ENCODE results near the gene HAVCR2. TPM values are rescaled to one million over a fixed set of nuclear protein-coding genes. Genes with fewer than 3 reads are reported as not detected.

Gene HAVCR2
- total RNA-seq, 2 experiments from 2014 or later: 12.6 to 15.9 TPM

DNA sequence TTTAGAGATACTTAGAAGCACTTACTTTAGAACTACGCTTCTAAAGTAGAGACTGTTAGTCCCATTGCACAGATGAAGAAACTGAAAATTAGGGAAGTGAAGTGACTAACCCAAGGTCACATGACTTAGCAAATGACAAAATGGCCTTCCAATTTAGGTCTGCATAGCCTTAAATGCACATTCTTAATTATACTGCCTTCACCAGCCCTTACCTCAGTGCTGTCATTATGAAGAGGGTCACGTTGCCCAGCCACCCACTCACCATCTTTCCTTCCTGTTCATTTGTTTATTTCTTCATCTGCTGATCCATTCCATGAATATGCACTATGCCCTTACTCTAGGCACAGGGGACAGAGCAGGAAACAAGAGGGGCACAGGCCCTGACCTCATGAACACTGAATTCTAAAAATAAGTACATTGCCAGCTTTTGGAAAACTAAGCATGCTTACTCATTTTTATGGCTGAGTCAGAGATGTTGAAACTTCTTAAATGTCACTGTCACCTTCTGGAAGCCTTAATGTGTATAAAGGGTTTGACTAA, 8.6 kb downstream of the HAVCR2 start:
- Mint-ChIP-seq H3K4me1 (peaks cover 27% of the 10 kb centered on the region), H3K9me3 (ENCODE audit: low read depth) (no peaks in the 10 kb centered on the region), H3K27ac (peak overlapping the region; percentile 96), H3K36me3 (ENCODE audit: low read depth) (peaks cover 18% of the 10 kb centered on the region), H3K4me3 (peak overlapping the region; percentile 28), H3K27me3 (no peaks in the 10 kb centered on the region)
- intact Hi-C loops (cut with DNase I, micrococcal nuclease): loop anchor here (1.0 to 2.0 kb wide), 4 partner anchors 9 to 179 kb away; partner anchors contain the start of gene HAVCR2 (in 2 of the 2)
- DNase-seq (peak; percentile 65), ATAC-seq (peak; percentile 91)
- CTCF ChIA-PET: interaction anchor here (1.4 to 2.8 kb wide), 2 partner anchors 30 to 32 kb away, joined by 3 to 9 read pairs; no protein-coding TSS in a partner anchor
- POLR2A ChIA-PET: interaction anchor here (0.6 to 1.0 kb wide), 3 partner anchors 17 to 186 kb away, joined by 3 to 7 read pairs (median 4); partner anchors contain the start of gene MED7

DNA sequence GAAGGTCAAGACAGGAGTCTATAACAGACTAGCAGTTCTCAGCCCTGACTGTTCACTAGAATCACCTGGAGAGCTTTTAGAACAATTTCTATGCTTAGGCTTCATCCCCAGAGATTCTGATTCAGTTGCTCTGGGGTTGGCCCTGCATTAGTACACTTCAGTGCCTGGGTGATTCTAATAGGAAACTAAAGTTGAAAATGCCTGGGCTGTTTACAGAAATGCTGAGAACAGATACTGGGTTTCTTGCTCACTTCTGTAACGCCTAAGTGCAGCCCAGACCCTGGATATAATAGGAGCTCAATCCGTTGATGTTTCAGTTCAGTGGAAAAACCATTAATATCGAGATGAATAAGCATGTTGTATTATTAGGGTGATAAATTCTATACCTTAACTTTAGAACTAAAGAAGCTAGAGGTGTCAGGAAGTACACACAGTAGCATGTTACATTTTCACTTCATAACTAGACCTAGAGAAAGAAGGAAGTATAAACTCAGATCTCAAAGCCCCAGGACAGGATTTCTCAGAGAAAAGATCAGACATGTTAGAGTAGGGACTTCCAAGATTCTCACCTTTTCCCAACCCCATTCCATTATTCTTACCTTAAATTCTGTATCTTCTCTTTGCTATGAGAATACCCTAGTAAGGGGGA, 20.4 kb downstream of the HAVCR2 start:
- intact Hi-C loops (cut with DNase I, micrococcal nuclease): no loop called here
- no peak for DNase-seq
- H3K9me3 Mint-ChIP-seq (ENCODE audit: low read depth): no peaks in the 10 kb centered on the region
- H3K27me3 Mint-ChIP-seq: no peaks in the 10 kb centered on the region
- no peak overlapping the region for H3K4me3 Mint-ChIP-seq
- H3K4me1 Mint-ChIP-seq: no peaks in the 10 kb centered on the region
- ATAC-seq: no peak
- H3K36me3 Mint-ChIP-seq (ENCODE audit: low read depth): peaks cover 21% of the 10 kb centered on the region
- H3K27ac Mint-ChIP-seq: no peak overlapping the region
- POLR2A ChIA-PET: no interaction called here
- CTCF ChIA-PET: no interaction called here

DNA sequence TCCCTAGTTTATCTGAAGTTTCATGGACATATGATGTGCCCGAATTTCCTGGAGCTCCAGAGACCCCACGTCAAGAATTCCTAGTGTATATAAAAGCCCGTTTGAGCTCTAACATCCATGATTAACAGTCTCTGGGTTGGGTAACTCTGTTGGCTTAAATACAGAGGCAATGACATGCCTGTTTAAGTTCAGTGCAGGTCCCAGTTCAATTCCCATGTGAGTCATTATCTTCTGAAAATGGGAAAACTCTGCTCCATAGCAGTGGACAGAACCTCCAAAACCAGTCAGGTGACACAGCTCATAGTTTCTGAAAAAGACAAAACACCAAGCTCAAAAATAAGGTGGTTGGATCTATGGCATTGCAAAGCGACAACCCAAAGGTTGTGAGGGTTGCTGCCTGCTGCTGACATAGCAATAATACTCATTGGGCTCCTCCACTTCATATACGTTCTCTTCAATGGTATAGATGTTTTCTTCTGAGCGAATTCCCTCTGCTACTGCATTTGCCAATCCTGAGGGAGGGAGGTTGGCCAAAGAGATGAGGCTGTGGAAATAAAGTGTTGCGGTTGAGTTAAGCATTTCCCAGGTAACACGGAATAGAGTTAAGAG, 22.0 kb downstream of the HAVCR2 start:
- Mint-ChIP-seq H3K9me3 (ENCODE audit: low read depth) (no peaks in the 10 kb centered on the region), H3K4me3 (no peak overlapping the region), H3K4me1 (no peaks in the 10 kb centered on the region), H3K27me3 (no peaks in the 10 kb centered on the region), H3K27ac (no peak overlapping the region), H3K36me3 (ENCODE audit: low read depth) (peaks cover 21% of the 10 kb centered on the region)
- no peak for DNase-seq
- no peak for ATAC-seq
- POLR2A ChIA-PET: no interaction called here
- intact Hi-C loops (cut with DNase I, micrococcal nuclease): no loop called here
- CTCF ChIA-PET: no interaction called here

DNA sequence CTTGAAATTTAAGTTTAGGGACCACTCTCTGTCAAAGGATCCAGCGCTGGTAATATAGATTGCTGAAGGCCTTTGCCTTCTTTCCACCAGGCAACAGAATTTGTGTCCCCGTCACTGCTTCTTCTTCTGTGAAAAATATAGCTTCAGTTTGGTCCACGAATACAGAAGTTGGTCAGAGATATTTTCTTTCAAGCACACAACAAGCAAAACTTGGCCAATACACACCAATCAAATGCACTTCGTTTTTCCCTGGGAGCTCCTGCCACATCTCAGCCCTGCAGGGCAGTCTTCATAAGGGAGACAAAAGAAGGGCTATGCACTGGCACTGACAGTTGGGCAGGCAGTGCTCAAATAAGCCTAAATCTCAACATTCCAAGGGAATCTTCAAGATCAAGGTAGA, 22.9 kb downstream of the HAVCR2 start:
- Mint-ChIP-seq H3K4me3 (no peak overlapping the region), H3K27ac (no peak overlapping the region), H3K4me1 (no peaks in the 10 kb centered on the region), H3K9me3 (ENCODE audit: low read depth) (no peaks in the 10 kb centered on the region), H3K36me3 (ENCODE audit: low read depth) (peaks cover 16% of the 10 kb centered on the region), H3K27me3 (no peaks in the 10 kb centered on the region)
- ATAC-seq (no peak), DNase-seq (no peak)
- ChIA-PET CTCF (no interaction called here), POLR2A (no interaction called here)
- intact Hi-C loops (cut with DNase I, micrococcal nuclease): no loop called here

DNA sequence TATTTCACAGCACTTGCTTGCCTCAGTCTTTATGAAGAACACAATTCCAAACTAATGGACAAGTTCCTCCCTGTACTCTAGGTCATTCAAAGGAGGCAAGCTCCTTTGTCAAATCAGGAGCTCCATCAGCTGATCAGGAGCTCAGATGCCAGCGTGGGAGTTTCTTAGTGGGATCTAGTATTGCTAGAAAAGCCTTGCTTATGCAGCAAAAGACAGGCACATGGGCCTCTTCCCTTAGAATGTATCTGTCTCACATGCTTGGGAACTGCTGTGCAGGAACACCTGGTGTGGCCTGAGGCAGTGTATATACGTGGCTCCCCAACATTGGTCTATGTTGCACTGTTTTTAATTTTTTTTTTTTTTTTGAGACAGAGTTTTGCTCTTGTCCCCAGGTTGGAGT, 28.6 kb downstream of the HAVCR2 start:
- Mint-ChIP-seq H3K27me3 (no peaks in the 10 kb centered on the region), H3K4me1 (peaks cover 6% of the 10 kb centered on the region), H3K9me3 (ENCODE audit: low read depth) (peaks cover 1% of the 10 kb centered on the region), H3K36me3 (ENCODE audit: low read depth) (no peaks in the 10 kb centered on the region), H3K27ac (no peak overlapping the region), H3K4me3 (no peak overlapping the region)
- CTCF ChIA-PET: interaction anchor here (0.6 kb wide), 1 partner anchor 43 kb away, joined by 3 read pairs; no protein-coding TSS in a partner anchor
- ATAC-seq (no peak), DNase-seq (no peak)
- POLR2A ChIA-PET: no interaction called here
- intact Hi-C loops (cut with DNase I, micrococcal nuclease): no loop called here

DNA sequence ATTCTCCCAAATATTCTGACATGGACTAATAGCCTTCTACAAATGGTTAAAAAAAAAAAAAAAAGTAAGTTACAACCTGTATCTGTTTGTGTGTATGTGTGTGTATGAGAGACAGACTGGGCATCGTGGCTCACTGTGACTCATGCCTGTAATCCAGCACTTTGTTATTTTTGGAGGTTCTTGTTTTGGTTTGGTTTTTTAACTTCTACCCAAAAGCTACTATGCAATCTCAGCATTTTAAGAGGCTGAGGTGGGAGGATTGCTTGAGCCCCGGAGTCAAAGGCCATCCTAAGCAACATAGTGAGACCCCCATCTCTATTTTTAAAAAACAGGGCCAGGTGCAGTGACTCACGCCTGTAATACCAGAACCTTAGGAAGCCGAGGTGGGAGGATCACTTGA, 32.3 kb downstream of the HAVCR2 start:
- ATAC-seq (peak; percentile 60), DNase-seq (peak; percentile 26)
- intact Hi-C loops (cut with DNase I, micrococcal nuclease): loop anchor here in 1 of 2 experiments (10.0 kb wide), 1 partner anchor 52 kb away; no protein-coding TSS in a partner anchor
- Mint-ChIP-seq H3K36me3 (ENCODE audit: low read depth) (no peaks in the 10 kb centered on the region), H3K27ac (no peak overlapping the region), H3K4me1 (peaks cover 20% of the 10 kb centered on the region), H3K4me3 (no peak overlapping the region), H3K9me3 (ENCODE audit: low read depth) (peaks cover 1% of the 10 kb centered on the region), H3K27me3 (no peaks in the 10 kb centered on the region)
- ChIA-PET POLR2A (no interaction called here), CTCF (interaction anchor here (1.0 kb wide), 1 partner anchor 1711 kb away, joined by 3 read pairs; no protein-coding TSS in a partner anchor)

DNA sequence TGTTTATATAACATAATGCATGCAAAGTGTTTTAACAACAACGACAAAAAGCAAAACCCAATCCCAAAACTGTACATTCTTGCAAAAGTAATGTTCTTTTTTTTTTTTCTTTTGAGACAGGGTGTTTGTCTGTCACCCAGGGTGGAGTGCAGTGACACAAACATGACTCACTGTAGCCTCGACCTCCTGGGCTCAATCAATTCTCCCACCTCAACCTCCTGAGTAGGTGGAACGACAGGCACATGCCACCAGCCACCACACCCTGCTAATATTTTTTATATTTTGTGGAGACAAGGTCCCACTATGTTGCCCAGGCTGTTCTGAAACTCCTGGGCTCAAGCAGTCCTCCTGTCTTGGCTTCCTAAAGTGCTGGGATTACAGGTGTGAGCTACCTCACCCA, 36.3 kb downstream of the HAVCR2 start:
- POLR2A ChIA-PET: no interaction called here
- DNase-seq (peak; percentile 31), ATAC-seq (peak; percentile 76)
- H3K4me1 Mint-ChIP-seq: peaks cover 20% of the 10 kb centered on the region
- intact Hi-C loops (cut with DNase I, micrococcal nuclease): loop anchor here in 1 of 2 experiments (10.0 kb wide), 1 partner anchor 48 kb away; no protein-coding TSS in a partner anchor
- no peak overlapping the region for H3K27ac Mint-ChIP-seq
- no peak overlapping the region for H3K4me3 Mint-ChIP-seq
- CTCF ChIA-PET: interaction anchor here (1.1 to 1.2 kb wide), 2 partner anchors 8 to 60 kb away, joined by 3 to 4 read pairs; no protein-coding TSS in a partner anchor
- no peaks in the 10 kb centered on the region for H3K27me3 Mint-ChIP-seq
- peaks cover 1% of the 10 kb centered on the region for H3K9me3 Mint-ChIP-seq (ENCODE audit: low read depth)
- no peaks in the 10 kb centered on the region for H3K36me3 Mint-ChIP-seq (ENCODE audit: low read depth)

DNA sequence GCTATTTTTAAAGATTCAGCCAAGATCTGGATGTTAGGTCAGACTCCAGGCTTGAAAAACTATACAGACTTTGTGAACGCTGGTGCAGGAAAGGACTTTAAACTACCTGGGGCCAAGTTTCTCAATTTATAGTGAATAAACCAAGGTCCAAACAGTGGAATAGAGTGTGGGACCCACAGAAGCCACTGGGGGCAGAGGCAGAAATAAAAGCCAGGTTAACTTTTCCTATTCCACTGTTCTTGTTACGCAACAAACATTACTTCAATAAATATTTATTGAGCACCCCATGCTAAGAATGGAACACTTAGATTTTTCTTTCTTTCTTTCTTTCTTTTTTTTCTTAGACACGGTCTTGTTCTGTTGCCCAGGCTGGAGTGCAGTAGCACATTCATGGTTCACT, 38.9 kb downstream of the HAVCR2 start:
- no peak overlapping the region for H3K4me3 Mint-ChIP-seq
- DNase-seq (no peak), ATAC-seq (no peak)
- ChIA-PET CTCF (no interaction called here), POLR2A (no interaction called here)
- intact Hi-C loops (cut with DNase I, micrococcal nuclease): loop anchor here in 1 of 2 experiments (10.0 kb wide), 1 partner anchor 45 kb away; no protein-coding TSS in a partner anchor
- no peaks in the 10 kb centered on the region for H3K27me3 Mint-ChIP-seq
- H3K9me3 Mint-ChIP-seq (ENCODE audit: low read depth): no peaks in the 10 kb centered on the region
- peaks cover 10% of the 10 kb centered on the region for H3K4me1 Mint-ChIP-seq
- H3K27ac Mint-ChIP-seq: no peak overlapping the region
- no peaks in the 10 kb centered on the region for H3K36me3 Mint-ChIP-seq (ENCODE audit: low read depth)

DNA sequence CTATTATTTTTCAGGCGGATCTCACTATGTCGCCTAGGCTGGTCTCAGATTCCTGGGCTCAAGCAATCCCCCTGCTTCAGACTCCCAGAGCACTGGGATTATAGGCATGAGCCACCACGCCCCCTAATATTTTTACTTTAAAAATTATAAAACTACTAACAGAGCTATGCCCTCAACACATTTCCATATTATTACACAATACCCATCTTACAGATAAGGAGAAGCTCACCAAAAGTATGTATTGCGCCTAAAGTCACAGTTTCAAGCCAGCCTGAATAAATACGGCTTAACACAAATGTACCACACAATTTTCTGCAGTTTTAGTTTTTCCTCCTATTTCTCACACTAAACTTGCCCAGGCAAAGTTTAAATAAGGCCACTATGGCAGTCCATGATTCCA, 40.1 kb downstream of the HAVCR2 start:
- H3K27ac Mint-ChIP-seq: no peak overlapping the region
- ATAC-seq: no peak
- intact Hi-C loops (cut with DNase I, micrococcal nuclease): no loop called here
- no peaks in the 10 kb centered on the region for H3K27me3 Mint-ChIP-seq
- no peak overlapping the region for H3K4me3 Mint-ChIP-seq
- H3K4me1 Mint-ChIP-seq: peaks cover 5% of the 10 kb centered on the region
- H3K9me3 Mint-ChIP-seq (ENCODE audit: low read depth): no peaks in the 10 kb centered on the region
- ChIA-PET CTCF (no interaction called here), POLR2A (no interaction called here)
- no peak for DNase-seq
- H3K36me3 Mint-ChIP-seq (ENCODE audit: low read depth): no peaks in the 10 kb centered on the region

DNA sequence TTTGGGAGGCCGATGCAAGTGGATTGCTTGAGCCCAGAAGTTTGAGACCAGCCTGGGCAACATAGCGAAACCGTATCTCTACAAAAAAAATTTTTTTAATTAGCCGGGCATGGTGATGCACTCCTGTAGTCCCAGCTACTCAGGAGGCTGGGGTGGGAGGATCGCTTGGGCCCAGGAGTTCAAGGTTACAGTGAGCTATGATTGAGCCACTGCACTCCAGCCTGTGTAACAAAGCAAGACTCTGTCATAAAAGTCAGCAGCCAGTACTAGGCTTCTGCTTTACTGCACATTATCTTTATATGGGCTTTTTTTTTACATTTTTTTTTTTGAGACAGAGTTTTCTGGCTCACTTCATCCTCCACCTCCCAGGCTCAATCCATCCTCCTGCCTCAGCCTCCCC, 40.5 kb downstream of the HAVCR2 start:
- Mint-ChIP-seq H3K27ac (no peak overlapping the region), H3K27me3 (no peaks in the 10 kb centered on the region), H3K9me3 (ENCODE audit: low read depth) (no peaks in the 10 kb centered on the region), H3K4me1 (peaks cover 5% of the 10 kb centered on the region), H3K4me3 (no peak overlapping the region), H3K36me3 (ENCODE audit: low read depth) (no peaks in the 10 kb centered on the region)
- POLR2A ChIA-PET: no interaction called here
- CTCF ChIA-PET: no interaction called here
- intact Hi-C loops (cut with DNase I, micrococcal nuclease): no loop called here
- DNase-seq (no peak), ATAC-seq (no peak)

DNA sequence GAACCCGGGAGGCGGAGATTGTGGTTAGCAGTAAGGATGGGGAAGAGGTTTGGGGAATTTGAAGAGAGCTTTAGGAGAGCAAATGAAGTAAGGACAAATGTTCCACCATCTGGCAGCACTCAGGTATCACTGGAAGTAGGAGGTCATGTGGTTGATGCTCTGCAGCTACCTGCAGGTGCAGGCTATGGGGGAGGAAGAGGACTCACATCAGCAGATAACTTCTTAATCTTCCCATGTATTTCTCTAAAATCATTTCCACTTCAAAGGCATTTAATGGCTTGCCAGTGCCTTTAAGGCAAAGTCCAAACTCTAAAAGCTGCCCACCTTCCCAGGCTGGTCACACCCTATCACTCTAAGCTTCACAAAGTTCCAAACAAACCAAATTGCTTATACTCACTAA, 41.8 kb downstream of the HAVCR2 start:
- no peak overlapping the region for H3K4me3 Mint-ChIP-seq
- H3K36me3 Mint-ChIP-seq (ENCODE audit: low read depth): no peaks in the 10 kb centered on the region
- no peaks in the 10 kb centered on the region for H3K9me3 Mint-ChIP-seq (ENCODE audit: low read depth)
- CTCF ChIA-PET: interaction anchor here (0.6 to 1.1 kb wide), 2 partner anchors 28 to 65 kb away, joined by 4 read pairs; no protein-coding TSS in a partner anchor
- intact Hi-C loops (cut with DNase I, micrococcal nuclease): no loop called here
- ATAC-seq (no peak), DNase-seq (no peak)
- POLR2A ChIA-PET: no interaction called here
- H3K27me3 Mint-ChIP-seq: no peaks in the 10 kb centered on the region
- no peak overlapping the region for H3K27ac Mint-ChIP-seq
- no peaks in the 10 kb centered on the region for H3K4me1 Mint-ChIP-seq

DNA sequence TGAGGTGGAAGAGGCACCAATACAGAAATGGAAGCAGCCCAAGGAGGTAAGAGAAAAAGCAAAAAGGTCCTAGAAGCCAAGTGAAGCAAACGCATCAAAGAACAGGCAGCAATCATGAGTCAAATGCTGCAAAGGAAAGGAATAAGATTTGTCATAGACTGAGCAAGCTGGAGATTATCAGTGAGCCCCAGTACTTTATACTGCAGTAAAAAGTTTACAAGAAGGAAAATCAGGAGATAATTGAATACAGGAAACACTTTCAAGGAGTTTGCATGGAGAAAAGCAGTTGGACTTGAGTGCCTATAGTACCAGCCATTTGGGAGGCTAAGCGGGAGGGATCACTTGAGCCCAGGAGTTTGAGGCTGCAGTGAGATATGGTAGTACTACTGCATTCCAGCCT, 42.8 kb downstream of the HAVCR2 start:
- intact Hi-C loops (cut with DNase I, micrococcal nuclease): no loop called here
- Mint-ChIP-seq H3K27me3 (no peaks in the 10 kb centered on the region), H3K4me1 (no peaks in the 10 kb centered on the region), H3K27ac (no peak overlapping the region), H3K4me3 (no peak overlapping the region), H3K9me3 (ENCODE audit: low read depth) (no peaks in the 10 kb centered on the region), H3K36me3 (ENCODE audit: low read depth) (no peaks in the 10 kb centered on the region)
- DNase-seq (no peak), ATAC-seq (no peak)
- ChIA-PET POLR2A (no interaction called here), CTCF (interaction anchor here (0.6 kb wide), 1 partner anchor 106 kb away, joined by 3 read pairs; no protein-coding TSS in a partner anchor)
